GM13976 (cell line): ENCODE results near the gene SGSM2.

ENCODE experiments used
- DNase-seq: peaks from one replicate; pipeline ENCODE4 v3.0.0; 2012; ENCODE audit warnings: low spot score
- CTCF ChIP-seq: IDR thresholded peaks from 2 replicates; pipeline ENCODE4 v1.5.1; 2012; ENCODE audit warnings: borderline replicate concordance, mild to moderate bottlenecking; ENCODE audit not compliant: insufficient read depth; ENCODE audit errors: extremely low read depth, missing control alignments, control extremely low read depth
- in situ Hi-C: fragments of 300-500 bp; cut with MboI; formaldehyde crosslinking; loops from one replicate; pipeline ENCODE4 v1.12.0; 2022; ENCODE audit warnings: low sequenced_read_pairs, mixed read lengths, inconsistent platforms; ENCODE audit not compliant: unreplicated experiment

Gene SGSM2

GRCh38 chr17:2361010-2361760, 23.9 kb downstream of the SGSM2 start:
- in situ Hi-C loops = no loop called here
- TF ChIP-seq CTCF = no peak
- DNase-seq = no peak

- in situ Hi-C loops = no loop called here
- TF ChIP-seq CTCF = no peak
- DNase-seq = no peak
Observed at GRCh38 chr17:2362016-2362415, 24.7 kb downstream of the SGSM2 start.

GRCh38 chr17:2362416-2362815, 25.1 kb downstream of the SGSM2 start:
- DNase-seq = no peak
- in situ Hi-C loops = no loop called here
- TF ChIP-seq CTCF = no peak

GRCh38 chr17:2362881-2363280, 25.6 kb downstream of the SGSM2 start:
- DNase-seq = no peak
- no peak for TF ChIP-seq CTCF
- in situ Hi-C loops = no loop called here

- TF ChIP-seq CTCF = no peak
- in situ Hi-C loops = no loop called here
- DNase-seq = no peak
Observed at GRCh38 chr17:2363318-2363717, 26.0 kb downstream of the SGSM2 start.

GRCh38 chr17:2363851-2364762, 26.8 kb downstream of the SGSM2 start:
- no peak for TF ChIP-seq CTCF
- no peak for DNase-seq
- in situ Hi-C loops = no loop called here
